ENCODE results near the gene COL24A1. TPM values are rescaled to one million over a fixed set of nuclear protein-coding genes. Genes with fewer than 3 reads are reported as not detected.
A peak's percentile ranks its signal among the peaks of the same experiment; 100 is the strongest.

The COL24A1 gene
- total RNA-seq, 1 experiment from 2014 or later: 0.35 TPM

DNA sequence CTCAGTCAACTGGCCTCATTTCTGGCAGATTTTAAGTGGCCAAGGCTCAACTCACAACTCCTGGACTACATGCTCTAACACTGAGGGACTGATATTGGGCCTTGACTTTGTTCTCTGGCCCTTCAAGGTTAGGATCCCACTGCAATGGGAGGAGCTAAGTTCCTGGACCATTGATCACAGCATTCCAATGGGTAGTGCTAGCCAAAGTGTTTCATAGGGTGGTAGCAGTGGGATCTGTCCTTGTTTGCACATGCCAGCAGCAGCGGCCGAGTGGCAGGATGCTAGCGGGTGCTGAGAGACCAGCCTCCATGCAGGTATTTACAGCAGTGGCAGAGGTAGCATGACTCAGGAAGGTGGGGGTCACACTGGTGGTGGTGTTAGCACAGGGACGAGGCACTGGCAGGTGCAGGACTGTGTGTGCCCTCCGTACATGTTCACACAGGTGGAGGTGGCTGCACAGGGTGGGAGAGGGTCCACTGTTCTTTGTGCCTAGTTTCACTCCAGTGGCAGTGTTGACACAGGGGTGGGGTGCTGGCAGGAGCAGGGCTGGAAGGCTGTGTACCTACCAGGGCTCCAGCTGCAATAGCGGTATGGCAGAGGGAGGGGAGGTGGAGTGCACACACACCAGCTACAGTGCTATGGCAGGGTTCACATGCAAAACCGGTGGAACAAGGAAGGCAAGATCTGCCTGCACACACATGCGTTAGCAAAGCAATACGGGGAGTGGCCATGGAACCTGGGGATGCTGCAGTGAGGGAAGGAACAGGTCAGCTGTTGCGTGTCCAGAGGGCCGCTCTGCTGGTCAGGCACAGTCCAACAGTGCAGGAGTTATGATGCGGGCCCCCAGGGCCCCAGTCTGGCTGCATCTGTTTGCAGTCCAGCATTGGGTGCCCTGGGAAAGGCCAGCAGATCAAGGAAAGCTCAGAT, 51.7 kb downstream of the COL24A1 start:
- no peak overlapping the region for H3K23ac ChIP-seq (ENCODE audit: insufficient read length, low read depth, low read length)
- H3K9me3 Mint-ChIP-seq: no peaks in the 10 kb centered on the region; a peak in 1 of 5 replicates

More for the DNA sequence above, 51.7 kb downstream of the COL24A1 start:
- H3K4me1 ChIP-seq (ENCODE audit: insufficient read depth, low read length): no peaks in the 10 kb centered on the region
- no peaks in the 10 kb centered on the region for H4K20me1 ChIP-seq (ENCODE audit: control insufficient read depth, insufficient read depth, insufficient read length)
- no peaks in the 10 kb centered on the region for H3K9me3 ChIP-seq (ENCODE audit: control insufficient read depth, low read depth, low read length)
- H2BK12ac ChIP-seq (ENCODE audit: insufficient read length, low read depth, low read length): no peak overlapping the region
- Mint-ChIP-seq H3K27me3 (ENCODE audit: low read depth) (no peaks in the 10 kb centered on the region), H3K4me3 (no peak overlapping the region), H3K4me1 (peaks cover 12 to 15% of the 10 kb centered on the region in 2 experiments), H3K27ac (no peak overlapping the region; a peak in 1 of 7 replicates), H3K36me3 (ENCODE audit: insufficient read depth in 1 of 3, low read depth in 3 of 3) (peaks cover 0 to 9% (median 0%) of the 10 kb centered on the region in 3 experiments; a peak in 2 of 7 replicates)
- WGBS (ENCODE audit: extremely low coverage, insufficient read length, low lambda C conversion rate): no CpG with 5 or more reads among the region's 12 CpGs
- no peak for DNase-seq
- no peaks in the 10 kb centered on the region for H3K79me2 ChIP-seq (ENCODE audit: insufficient read depth, low read length)
- H3K23me2 ChIP-seq (ENCODE audit: insufficient read length, low read depth, low read length, poor library complexity, severe bottlenecking): no peaks in the 10 kb centered on the region
- H4K5ac ChIP-seq (ENCODE audit: insufficient read length, low read depth, low read length): no peak overlapping the region
- H3K79me1 ChIP-seq (ENCODE audit: insufficient read depth, low read depth, low read length, poor library complexity, severe bottlenecking): no peaks in the 10 kb centered on the region
- no peak overlapping the region for H3K9ac ChIP-seq (ENCODE audit: extremely low read depth, insufficient read length, low read length)
- no peak overlapping the region for H3K4me2 ChIP-seq (ENCODE audit: insufficient read depth, insufficient read length, low read length)
- no peak overlapping the region for H2AFZ ChIP-seq (ENCODE audit: low read length)
- H2BK120ac ChIP-seq (ENCODE audit: low read depth, low read length, poor library complexity, severe bottlenecking): no peak overlapping the region
- TF ChIP-seq, protein P1, sequence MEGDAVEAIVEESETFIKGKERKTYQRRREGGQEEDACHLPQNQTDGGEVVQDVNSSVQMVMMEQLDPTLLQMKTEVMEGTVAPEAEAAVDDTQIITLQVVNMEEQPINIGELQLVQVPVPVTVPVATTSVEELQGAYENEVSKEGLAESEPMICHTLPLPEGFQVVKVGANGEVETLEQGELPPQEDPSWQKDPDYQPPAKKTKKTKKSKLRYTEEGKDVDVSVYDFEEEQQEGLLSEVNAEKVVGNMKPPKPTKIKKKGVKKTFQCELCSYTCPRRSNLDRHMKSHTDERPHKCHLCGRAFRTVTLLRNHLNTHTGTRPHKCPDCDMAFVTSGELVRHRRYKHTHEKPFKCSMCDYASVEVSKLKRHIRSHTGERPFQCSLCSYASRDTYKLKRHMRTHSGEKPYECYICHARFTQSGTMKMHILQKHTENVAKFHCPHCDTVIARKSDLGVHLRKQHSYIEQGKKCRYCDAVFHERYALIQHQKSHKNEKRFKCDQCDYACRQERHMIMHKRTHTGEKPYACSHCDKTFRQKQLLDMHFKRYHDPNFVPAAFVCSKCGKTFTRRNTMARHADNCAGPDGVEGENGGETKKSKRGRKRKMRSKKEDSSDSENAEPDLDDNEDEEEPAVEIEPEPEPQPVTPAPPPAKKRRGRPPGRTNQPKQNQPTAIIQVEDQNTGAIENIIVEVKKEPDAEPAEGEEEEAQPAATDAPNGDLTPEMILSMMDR (conservative IDR thresholded peaks at IDR 0.05): no peak
- H2BK5ac ChIP-seq (ENCODE audit: insufficient read length, low read length): no peak overlapping the region
- no peak overlapping the region for H2AK5ac ChIP-seq (ENCODE audit: insufficient read length, low read length)
- no peak overlapping the region for H2BK15ac ChIP-seq (ENCODE audit: low read depth, low read length)
- H3K14ac ChIP-seq (ENCODE audit: insufficient read depth, low read length): peak overlapping the region; percentile 58; the same call in 1 of the 2 replicates
- H4K8ac ChIP-seq (replicated peaks; ENCODE audit: insufficient read length, low read depth, low read length): no peak overlapping the region
- H4K91ac ChIP-seq (ENCODE audit: insufficient read length, low read depth, low read length): no peak overlapping the region
- H3K4ac ChIP-seq (ENCODE audit: low read depth, low read length): no peak overlapping the region
- H3T11ph ChIP-seq (ENCODE audit: low read length): no peak overlapping the region
- H3K18ac ChIP-seq (ENCODE audit: insufficient read length, low read depth, low read length): no peak overlapping the region
- no peak overlapping the region for H3K56ac ChIP-seq (ENCODE audit: insufficient read length, low read depth, low read length)
- H2BK20ac ChIP-seq (ENCODE audit: low read depth, low read length, poor library complexity, severe bottlenecking): no peak overlapping the region
- no peaks in the 10 kb centered on the region for H3K27me3 ChIP-seq (ENCODE audit: insufficient read depth, low read length)
- H3K27ac ChIP-seq (ENCODE audit: insufficient read length, low read depth, low read length): no peak overlapping the region
